Stimulated activated CD4-positive, alpha-beta T cell treated with anti-CD3 and anti-CD28 coated beads, Interleukin-4, amount 100 ng/mL, for 1 hour (primary cell): Measurements from ENCODE around the gene TBC1D9.
A peak's percentile ranks its signal among the peaks of the same experiment; 100 is the strongest.

Experiments used
- DNase-seq: peaks from one replicate; pipeline ENCODE4 v3.0.0-alpha.2; 2020

The TBC1D9 gene

DNA sequence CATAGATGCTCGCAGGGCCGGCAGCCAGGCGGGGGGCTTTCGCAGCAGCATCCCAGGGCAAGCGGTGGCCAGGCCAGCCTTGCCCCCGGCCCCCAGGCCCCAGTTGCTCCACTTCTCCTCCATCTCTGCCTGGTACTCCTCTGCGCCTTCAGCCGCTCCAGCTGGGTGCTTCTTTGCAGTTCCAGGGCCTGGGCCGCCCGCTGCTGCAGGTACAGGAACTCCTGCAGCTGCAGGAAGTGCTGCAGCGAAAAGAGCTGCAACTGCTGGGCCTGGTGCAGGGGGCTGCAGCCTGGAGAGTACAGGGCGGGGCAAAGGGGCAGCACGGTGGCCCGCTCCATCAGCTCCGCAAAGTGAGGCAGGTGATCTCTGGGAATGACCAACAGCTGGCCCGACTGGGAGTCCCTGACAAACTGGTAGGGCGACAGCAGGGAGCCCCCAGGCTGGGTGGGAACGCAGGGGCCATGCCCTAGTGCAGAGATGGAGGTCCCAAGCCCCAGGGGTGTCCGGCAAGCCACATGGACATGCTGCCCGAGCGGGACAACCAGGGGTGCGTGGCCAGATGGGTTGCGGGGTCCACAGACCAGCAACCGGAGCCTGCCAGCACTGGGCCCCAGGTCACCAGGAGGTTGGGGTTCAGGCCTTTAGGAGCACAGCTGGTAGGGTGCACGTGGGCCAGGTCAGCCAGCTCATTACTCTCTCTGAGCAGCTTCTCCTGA, 111.6 kb downstream of the TBC1D9 start:
- DNase-seq = no peak

DNA sequence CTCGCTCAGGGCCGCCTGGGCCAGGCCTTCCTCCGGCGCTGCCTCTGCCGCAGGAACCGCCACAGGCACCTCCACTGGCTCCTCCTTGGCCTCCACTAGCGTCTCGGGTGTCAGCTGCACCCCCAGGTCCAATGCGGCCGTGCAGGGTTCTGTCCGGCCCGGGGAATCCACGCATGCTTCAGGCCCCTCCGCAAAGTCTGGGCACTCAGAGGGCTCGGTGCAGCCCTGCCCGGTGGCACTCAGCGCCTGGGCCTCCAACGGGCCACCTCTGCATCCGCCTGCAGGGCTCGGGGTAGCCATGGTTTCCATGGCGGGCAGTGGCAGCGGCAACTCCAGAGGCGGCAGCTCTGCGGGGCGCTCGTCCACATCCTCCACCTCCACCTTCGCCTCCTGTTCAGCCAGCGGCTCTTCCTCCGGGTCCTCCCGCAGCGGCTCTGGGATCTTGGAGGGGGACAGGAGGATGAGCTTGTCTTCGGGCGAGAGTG, 112.6 kb downstream of the TBC1D9 start:
- no peak for DNase-seq

DNA sequence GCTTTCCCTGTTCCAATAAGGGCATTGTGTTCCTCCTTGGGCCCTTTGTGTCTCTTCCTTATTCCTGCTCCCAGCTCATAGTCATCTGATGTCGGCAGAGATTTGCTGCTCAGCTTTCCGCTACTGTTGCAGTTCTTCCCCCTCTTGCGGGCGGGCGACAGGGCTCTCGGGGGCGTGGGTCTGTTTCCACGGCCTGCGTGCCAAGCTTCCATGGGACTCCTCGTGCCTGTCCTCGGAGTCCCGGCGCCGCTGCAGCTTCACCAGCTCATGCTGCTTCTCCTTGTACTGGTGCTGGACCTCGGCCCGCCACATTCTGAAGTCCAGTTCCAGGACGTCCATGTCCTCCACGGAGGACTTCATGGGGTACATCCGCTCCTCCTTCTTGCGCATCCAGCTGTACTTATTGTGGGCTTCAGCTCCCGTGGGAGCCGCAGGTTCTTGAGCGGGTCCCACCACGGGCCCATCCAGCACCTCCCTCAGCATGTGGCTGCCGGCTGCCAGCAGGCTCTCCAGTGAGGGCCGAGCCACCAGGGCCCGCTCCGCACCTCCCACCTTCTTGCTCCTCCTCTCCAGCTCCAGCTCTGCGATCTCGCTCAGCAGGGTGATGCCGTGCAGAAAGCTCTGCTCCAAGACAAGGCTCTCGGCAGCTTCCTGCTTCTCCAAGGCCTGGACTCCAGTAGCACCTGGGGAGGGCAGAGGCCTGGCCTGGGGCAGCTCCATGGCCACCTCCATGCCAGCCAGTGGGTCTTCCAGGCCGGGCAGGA, 113.3 kb downstream of the TBC1D9 start:
- no peak for DNase-seq

DNA sequence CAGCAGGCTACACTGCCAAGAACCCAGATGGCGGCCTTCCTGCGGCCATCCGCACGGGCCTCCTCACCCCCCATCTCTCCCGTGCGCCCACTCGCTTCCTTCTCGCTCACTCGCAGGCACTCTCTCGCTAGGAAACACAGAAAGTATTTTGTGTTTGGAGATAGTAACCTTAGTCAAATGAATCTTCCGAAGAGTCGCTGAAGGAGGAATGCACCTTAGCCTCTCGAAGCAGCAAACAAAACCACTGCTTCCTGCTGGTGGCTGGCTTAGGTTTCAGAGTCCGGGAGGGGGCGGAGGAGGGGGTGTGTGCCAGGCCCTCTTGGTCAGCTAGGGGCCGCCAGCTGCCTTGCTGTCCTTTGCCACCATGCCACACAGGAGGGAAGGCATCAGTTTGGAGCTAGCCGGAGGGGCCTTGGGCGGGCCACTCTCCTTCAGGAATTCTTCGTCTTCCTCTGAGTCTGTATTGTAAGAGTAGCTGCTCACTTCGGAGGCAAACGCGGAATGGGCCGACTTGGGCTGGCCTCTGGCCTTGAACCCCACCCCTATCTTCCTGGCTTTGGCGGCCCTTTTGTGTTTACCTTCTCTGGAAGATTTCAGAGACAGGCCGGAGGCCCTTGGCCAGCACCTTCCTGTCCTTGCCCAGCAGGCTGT, 114.3 kb downstream of the TBC1D9 start:
- no peak for DNase-seq

DNA sequence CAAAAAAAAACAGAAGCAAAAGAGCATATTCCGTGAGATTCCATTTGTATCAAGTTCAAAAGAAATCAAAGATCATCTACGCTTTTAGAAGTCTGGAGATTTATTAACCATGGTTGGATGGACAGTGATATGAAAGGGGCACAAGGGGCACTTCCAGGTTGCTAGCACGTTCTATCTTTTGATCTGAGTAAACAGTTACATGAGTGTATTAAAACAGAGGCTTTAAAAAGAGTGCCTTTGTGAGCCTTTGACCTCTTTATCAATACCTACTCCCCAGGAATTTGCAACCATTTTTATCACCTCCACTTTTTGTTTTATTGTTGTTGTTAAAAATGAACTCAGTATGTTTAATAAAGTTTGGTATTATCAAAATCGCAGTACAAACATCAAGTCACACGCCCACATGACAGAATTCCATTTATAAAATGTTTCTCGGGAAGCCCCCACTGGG, 115.1 kb downstream of the TBC1D9 start:
- DNase-seq = no peak

DNA sequence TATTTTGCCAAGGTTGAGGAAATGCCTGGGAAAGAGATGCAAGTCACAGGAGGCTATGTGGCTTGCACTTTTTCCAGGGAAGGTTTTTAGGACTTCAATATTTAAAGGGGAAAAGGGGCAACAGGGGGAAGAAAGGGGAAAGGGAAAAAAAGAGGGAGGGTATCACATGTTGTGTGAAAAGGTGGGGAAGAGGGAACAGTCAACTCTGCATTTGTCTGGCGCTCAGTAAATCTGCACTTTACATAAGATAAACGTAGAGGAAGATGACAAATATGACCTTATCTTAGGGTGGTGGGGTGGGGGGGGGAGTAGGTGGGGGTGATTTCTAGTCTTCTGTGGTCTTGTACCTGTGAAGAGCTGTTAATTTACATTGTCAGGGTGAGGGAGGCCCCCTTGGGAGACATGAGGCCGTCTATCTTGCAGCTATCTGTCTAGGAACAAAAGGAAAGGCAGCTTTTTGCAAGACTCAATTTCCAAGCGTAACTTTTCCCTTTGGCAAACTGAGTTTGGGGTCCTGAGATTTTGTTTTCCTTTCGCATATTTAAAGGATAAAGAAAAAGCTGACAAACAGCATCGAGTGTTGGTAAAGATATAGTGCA, 115.9 kb downstream of the TBC1D9 start:
- DNase-seq = no peak

DNA sequence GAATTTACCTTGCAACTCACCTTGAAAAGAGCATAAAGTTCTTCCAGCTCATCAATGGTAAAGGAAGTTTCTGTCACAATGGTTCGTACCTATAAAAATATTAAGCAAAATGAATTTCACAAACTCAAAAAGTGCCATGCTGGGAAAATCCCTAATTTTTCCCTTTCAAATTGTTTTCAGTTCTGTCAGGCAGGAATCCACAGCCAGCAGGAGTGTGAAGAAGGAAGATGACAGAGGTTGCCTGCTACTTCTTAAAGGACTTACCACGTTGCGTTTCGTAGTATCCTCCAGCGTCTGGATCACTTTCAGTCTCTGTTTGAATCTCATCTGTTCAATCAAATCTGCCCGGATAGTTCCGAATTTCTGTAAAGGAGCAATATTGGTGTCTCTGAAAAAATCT, 117.1 kb downstream of the TBC1D9 start:
- no peak for DNase-seq

DNA sequence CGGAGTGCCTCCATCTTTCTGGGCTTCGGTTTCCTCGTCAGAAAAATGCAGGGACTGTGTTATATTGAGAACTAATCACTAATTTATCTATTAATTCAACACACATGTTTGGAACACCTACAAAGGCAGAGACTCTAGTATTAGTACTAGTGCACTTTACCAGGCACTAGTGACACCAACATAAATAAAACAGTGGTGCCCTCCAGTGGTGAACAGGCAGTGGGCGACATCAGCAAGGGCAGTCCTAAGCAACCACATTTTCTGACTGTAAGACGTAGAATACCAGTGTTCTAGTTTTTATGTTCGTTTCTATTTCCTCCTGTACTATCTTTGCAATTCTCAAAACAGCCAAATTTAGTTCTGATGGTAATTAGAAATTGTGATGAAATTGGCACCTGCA, 118.3 kb downstream of the TBC1D9 start:
- peak; percentile 14 for DNase-seq

DNA sequence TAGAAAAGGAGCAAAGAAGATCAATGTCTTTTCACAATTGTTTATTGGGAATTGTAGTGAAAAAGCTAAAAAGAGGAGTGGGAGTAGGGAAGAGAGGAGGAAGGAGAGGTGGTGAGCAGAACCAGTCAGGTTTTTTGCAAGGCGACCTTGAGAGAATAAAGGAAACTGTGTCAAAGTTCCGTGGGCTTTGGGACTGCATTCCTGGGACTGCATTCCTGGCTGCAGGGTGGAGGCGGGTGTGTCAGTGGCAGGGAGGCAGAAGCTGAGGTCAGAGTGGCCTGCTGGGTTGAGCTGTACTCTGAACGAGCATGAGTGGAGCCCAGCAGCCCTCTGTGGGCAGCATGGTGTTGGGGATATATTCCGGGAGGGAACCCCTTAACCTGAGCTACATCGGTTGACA, 120.6 kb downstream of the TBC1D9 start:
- DNase-seq = no peak

DNA sequence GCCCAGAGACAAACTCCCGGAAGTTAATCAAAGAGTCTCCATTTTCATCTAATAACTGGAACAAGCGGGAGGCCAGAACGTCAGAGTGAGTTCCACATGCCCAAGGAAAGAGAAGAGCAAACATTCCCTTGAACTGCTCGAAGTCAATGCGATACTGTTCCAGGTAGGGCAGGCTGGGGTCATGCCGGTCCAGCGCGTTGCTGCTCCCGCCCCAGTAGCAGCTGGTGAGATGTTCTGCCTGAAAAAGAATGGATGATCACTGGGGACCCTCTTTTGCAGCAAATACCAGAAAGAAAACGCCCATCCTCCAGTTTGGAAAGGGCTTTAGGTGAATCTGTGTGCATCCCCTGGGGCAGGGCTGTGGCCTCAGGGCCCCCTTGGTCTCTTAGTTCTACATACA, 122.2 kb downstream of the TBC1D9 start:
- DNase-seq = no peak

DNA sequence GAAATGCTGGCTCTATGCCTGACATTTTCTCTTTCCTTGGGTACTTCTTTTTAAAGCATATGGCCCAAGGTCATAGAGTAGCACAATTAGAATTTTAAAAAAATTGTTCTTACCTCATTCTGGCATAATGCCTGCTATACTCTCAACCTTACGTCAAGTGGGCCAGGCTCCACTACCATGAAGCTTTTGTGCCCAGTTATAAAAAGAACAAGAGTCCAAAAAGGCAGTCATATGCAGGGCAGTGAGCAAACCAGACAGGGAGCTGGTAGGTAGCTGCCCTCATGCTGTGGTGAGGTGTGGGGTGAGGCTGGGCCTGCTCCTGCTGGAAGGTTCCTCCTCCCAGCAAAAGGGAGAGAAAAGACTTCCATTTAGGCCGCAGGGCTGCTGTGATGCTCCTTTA, 123.1 kb downstream of the TBC1D9 start:
- DNase-seq = no peak

DNA sequence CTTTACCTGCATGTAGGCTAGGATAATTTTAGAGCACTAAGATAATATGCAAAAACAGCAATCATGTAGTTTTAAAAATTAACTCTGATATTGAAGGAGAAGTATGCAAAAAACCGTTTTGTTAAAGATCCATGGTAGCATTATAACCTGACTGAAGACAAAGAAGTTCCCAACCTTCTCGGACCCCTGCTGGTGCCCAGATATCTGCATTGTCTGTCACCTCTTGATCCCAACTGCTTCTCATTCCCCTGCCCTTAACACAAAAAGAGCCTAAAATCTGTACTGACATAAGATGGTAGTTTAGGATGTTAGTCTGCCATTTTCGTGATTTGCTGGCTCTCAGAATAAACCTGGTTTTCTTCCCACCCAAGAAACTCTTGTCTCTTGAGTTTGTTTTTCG, 125.9 kb downstream of the TBC1D9 start:
- DNase-seq = no peak

DNA sequence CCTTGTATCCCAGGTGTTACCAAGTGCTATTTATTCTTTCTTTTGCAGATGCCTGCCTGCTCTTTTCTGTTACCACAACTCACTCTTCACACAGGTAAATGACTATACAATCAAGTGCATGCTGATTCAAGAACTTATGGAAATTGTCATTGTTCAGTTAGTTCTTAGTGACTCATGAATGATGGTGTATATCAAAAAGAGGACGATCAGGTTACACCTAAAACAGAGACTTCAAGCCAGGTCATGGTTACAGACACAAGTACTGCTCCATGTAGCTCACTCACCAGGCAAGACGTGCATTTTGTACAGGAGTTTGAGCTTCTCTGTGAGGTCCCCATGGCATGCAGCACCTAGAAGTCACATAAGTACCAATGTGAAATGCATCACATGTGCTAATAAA, 128.2 kb downstream of the TBC1D9 start:
- DNase-seq = no peak

DNA sequence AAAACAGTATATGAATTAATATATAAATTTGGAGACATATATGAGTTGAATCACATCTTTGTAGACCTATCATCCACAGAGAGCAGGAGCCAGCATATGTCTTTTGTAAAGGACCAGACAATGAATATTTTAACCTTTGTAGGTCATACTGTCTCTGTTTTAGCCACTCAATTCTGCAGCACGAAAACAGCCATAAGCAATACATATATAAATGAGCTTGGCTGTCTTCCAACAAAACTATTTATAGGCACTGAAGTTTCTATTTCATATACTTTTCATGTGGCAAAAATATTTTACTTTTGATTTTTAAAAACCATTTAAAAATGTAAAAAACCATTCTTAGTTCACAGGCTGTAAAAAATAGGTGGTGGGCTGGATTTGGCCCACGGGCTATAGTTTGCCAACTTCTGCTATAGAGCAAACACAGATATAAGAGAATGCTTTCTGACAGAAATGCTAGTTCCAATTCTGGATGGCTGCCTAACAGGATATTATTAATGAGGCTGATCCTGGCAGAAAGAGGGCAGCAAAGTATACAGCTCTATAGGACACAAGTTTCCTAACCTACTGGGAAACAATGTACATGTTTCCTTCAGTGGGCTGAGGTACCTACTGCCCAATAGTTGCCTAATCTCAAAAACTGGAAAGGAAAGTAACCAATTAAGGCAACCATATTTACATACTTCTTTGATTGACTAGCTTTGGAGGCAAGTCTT, 129.4 kb downstream of the TBC1D9 start:
- no peak for DNase-seq

DNA sequence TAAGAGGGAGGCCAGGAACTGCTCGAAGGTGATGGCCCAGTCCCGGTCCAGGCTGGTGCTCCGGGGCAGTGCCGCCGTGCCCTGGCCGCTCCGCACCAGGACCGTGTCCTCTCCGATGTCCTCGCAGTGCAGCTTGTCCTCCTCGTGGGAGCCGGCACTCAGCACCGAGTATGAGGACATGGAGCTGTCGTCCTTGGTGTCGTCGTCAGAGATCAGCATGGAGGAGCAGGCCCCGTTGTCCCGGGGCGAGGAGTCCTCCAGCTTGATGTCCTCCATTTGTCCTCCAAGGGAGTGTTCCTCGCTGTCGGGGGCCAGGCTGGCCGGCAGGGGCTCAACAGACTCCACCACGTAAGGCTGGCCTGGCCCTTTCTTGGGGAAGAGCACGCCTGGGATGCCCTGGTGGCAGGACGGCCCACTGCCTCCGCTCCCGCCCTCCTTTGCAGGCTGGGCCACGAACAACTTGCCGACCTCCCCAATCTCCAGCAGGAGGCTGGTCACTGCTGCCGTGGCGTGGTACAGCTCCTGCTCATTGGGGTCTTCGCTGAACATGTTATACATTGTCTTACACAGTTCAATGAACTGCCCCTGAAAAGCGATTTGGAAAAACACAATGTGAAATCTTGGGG, 133.7 kb downstream of the TBC1D9 start:
- no peak for DNase-seq

DNA sequence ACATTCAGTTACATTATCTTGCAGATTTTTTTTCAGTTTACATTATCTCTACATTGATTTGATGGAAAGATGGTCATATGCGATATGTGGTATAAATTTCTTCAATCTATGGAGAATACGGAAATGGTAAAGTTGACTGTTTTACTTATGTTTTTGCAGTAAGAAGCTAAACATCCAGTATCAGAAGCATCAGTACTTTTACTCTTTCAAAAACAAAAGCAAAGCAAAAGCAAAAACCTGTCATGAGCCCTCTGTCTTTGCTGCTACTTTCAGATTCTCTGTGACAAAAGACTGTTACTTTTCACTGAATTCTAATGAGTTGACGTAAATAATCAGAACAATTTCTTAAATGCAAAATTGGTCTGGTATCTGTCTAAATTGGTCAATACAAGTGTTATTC, 135.0 kb downstream of the TBC1D9 start:
- no peak for DNase-seq

DNA sequence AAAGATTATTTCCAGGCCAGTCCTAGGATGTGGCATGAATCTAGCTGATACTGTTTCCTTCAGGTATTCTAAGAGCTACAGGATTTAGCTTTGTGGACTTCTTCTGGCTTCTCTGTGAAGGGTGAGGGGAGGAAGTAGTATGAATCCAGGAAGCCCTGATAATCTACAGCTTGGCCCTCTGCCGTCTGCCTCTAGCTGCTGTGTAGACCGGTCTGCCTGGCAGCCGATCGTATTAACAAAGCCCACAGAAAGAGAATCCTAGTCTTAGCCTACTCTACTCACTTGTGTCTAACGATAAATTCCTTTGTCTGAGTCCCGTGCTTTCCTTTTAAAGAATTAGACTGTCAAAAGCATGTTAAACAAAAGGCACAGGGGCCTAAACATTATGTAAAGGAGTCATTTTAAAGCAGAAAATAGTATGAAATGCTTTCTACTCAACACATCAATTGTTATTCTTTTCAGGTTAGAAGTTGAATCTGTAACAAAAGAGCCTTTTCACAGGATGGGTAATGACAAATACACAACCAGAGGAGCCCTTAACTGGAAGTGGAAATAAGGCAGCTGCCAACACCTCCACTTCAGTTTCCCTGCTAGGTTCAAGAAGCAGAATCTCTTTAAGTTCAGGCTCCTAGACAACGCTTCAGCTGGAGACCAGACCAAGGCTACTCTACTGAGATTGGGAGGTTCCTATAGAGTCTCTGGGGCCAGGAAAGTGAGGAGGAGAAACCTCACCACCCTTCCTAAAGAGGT, 138.5 kb downstream of the TBC1D9 start:
- DNase-seq = no peak

DNA sequence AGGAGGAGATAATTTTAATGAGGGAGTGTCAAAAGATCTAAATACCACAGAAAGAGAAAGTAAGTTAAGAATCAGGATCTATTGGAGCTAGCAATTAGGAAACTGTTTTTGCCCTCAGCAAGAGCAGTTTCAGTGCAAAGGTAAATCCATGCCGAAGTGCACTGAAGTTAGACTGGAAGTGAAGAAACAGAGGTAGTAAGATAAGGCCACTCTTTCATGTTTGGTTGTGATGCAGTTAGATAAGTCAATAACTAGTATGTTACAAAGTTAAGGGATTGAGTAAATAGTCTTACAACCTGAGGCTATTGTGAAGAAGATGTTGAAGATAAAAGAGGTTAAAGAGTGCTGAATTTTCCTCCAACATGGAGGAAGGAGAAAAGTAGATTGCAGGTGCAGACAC, 140.7 kb downstream of the TBC1D9 start:
- DNase-seq = no peak

DNA sequence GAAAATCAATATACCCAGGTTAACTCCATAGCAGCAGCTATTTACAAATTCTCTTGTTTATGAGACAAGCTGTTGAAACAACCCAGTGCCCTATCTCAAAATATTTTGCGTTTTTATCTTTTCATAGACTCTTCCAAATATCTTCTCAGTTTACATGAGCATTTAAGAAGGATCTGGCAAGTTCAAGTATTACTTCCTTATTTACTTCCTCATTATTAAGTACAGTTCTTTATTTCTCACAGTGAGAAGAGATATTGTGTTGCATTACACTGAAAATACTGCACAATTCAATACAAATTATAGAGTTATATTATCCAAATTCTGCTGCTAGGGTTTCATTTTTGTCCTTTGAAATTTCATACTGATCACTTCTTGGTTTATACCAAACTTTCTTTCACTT, 143.8 kb downstream of the TBC1D9 start:
- DNase-seq = no peak

DNA sequence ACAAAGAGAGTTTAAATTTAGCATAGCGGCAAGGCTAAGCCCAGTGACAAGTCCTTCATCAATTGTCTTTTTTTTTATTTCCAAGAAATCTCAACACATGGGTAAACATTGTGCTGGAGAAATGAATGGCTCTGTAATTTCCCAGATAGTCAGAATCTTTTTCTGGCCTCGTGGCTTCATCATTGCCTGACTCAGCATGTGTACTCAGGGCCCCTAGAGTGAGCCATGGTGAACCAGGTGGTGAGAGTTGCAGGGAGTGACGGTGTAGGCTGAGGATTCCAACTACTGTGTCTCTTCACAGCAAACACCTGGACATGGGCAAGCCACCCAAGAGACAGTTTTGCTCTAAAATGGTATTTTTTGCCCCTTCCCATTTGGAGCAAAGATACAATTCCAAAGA, 144.3 kb downstream of the TBC1D9 start:
- DNase-seq = no peak
